Amniotic stem cell (primary cell): ENCODE measurements around the gene NISCH.

Source experiments
- DNase-seq: peaks from one replicate; lab custom pipeline; 2025; lab: John Stamatoyannopoulos, UW

The NISCH gene

GRCh38 chr3:52490939-52491526 is 35.6 kb downstream of the NISCH start:
- no peak for DNase-seq

- no peak for DNase-seq
Observed at GRCh38 chr3:52492059-52492458, 36.7 kb downstream of the NISCH start.

- DNase-seq = no peak
Observed at GRCh38 chr3:52493232-52494017, 38.0 kb downstream of the NISCH start.

- no peak for DNase-seq
Observed at GRCh38 chr3:52494445-52494844, 39.0 kb downstream of the NISCH start.

- no peak for DNase-seq
Observed at GRCh38 chr3:52494886-52495495, 39.6 kb downstream of the NISCH start, which contains the start of gene STAB1. Gene STAB1, plus strand, starts transcription at chr3:52495338. Its CDS starts 76 bp downstream, at chr3:52495414.

DNA sequence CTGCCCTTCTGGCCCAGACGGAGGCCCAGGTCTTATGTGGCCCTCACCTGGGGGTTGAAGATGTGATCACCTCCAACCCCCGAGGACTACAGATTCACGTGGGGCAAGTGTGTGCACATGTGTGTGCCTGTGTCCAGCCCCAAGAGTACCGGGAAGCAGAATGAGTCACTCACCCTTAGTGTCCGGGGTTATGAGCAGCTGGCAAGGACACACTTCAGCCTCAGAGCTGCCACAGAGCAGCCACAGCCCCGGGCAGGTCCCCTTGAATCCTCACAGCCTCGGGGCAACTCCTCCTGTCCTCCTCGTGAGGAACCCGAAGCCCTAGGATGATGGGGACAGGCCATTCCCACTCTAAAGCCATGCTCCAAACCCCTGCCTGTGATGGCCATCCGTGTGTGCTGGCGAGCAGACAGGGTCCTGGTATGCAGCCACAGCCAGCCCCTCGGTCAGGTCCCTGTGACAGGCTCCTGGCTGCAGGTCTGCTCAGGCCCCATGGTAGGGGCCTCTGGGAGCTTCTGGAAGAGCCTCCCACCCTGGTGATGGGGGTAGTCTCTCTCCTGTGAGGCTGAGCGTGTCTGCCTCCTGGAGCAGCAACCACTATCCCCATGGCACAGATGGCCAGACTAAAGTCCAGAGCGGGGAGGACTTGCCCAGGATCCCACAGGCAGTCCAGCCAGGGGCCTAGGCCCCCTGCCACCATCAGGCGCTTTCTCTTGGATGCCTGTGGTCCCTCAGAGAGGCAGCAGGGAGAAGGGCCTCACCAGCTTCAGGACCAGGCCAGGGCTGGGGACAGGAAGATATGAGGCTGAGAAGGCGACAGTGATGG is 40.6 kb downstream of the NISCH start:
- no peak for DNase-seq

GRCh38 chr3:52498137-52499054 is 43.0 kb downstream of the NISCH start:
- DNase-seq = no peak

DNA sequence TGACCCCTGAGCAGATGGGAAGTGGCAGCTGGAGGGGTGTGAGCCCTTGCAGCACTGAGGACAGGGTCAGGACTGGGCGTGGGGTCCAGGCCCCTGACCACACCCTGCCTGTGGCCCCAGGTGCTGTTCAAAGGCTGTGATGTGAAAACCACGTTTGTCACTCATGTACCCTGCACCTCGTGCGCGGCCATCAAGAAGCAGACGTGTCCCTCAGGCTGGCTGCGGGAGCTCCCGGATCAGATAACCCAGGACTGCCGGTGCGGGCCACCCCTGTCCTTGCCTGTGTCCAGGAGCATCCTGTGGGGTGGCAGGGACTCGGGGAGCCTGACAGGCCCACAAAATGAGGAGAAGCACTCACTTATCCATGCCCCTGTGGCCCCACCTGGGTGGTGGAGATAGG is 45.6 kb downstream of the NISCH start:
- no peak for DNase-seq

GRCh38 chr3:52502001-52502400 is 46.6 kb downstream of the NISCH start:
- DNase-seq = no peak

DNA sequence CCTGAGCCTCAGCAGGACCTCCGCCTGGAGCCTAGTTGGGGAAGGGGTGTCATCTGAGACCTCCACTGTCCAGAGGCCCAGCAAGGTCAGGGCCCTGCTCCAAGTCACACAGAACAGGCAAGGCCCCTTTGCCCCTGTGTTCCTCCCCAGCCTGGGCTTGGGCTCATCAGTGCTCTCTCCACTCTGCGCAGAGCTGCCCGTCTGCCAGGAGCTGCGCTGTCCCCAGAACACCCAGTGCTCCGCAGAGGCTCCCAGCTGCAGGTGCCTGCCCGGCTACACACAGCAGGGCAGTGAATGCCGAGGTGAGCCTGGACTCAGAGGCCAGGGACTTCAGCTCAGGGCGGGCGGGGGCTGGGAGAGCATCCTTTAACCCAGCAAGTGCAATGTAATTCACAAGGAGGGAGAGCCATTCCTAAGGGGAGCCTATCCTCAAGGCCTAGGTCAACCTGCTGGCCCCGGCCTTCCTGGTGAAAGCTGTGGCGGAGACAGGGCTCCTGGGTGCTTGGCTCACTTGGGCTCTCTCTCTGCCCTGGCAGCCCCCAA is 47.5 kb downstream of the NISCH start:
- DNase-seq = no peak

DNA sequence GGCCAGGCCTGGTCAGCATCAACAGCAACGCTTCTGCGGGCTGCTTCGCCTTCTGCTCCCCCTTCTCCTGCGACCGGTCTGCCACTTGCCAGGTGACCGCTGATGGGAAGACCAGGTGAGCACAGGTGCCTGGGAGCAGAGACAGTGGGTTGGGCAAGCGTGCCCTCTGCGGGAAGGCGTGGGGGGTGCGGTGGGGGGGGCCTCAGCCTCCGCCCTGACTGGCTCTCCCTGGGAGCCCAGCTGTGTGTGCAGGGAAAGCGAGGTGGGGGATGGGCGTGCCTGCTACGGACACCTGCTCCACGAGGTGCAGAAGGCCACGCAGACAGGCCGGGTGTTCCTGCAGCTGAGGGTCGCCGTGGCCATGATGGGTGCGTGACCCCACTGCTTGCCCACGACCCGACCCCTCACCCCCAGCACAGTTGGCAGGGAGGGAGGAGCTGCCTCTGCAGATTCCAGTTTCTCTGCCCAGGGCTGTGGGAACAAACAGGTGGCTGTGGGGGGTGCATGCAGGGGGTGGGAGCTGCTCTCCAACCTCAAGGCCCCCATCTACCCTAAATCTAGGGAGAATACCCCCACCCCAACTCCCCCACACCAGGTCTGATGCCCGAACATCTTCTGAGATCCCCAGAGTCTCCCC is 48.5 kb downstream of the NISCH start:
- no peak for DNase-seq

GRCh38 chr3:52504977-52505376 is 49.6 kb downstream of the NISCH start:
- DNase-seq = no peak

GRCh38 chr3:52506266-52506966 is 51.0 kb downstream of the NISCH start:
- DNase-seq = no peak

DNA sequence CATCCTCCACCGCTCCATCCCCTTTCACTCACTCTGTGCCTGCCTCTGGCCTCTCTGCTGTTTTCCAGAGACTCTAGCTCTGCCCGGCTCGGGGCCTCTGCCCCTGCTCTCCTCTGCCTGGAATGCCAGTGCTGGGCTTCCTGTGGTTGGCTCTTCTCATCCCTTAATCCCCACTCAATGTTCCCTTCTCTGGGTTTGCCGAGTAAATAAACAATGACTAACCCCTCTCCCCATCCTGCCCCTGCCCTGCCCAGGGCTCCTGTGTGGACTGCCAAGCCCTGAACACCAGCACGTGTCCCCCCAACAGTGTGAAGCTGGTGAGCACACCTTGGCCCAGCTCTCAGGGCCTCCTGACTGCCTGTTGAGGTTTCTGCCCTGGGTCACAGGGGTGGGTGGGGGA is 52.0 kb downstream of the NISCH start:
- peak; percentile 74 for DNase-seq

GRCh38 chr3:52509753-52510328 is 54.4 kb downstream of the NISCH start:
- no peak for DNase-seq

DNA sequence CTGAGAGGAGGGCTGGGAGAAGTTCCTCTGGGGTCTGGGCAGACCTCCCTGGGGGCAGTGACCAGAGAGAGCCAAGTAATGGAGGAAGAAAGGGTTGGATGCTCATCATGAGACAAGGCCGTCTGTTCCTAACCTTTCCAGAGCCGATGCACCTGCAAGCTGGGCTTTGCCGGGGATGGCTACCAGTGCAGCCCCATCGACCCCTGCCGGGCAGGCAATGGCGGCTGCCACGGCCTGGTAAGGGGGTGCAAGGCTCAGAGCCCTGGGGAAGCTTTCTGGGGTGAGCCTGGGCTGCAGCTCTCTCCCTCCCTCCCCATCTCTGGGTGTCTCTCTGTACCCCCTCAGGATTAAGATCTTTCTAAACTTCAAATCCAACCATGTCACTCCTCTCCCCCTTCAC is 56.1 kb downstream of the NISCH start:
- no peak for DNase-seq

- DNase-seq = no peak
Observed at GRCh38 chr3:52512105-52512504, 56.7 kb downstream of the NISCH start.

GRCh38 chr3:52512727-52513126 is 57.3 kb downstream of the NISCH start:
- no peak for DNase-seq

DNA sequence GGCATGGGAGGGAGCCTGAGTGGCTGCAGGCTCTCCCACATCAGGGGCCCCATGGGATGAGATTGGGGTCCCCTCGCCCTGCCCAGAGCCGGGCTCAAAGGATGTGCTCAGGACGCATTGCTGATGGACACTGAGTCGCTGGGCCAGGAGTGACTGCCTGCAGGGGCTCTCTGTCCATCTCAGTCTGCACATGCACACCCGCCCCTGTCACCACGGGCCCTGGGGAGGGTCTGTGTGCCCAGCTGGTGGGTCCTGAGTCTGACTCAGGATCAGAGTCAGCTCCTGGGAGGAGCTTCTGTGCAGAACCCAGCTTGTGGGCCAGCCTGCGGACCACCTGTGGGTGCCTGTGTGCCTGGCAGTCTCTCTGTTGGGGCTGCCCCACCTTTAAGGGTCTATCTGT is 57.9 kb downstream of the NISCH start:
- no peak for DNase-seq

- no peak for DNase-seq
Observed at GRCh38 chr3:52514576-52514975, 59.2 kb downstream of the NISCH start.
